DND-41 (cell line): ENCODE measurements around the gene DUSP1.

Experiments used
- ATAC-seq: fragments of 200-7000 bp; cut with Tn5 transposase; 3 replicates; pipeline ENCODE4 v1.9.1; 2021; ENCODE audit warnings: low read depth; ENCODE audit not compliant: insufficient read depth
- DNase-seq: peaks from one replicate; pipeline ENCODE4 v3.0.0-alpha.2; 2020
- H2AFZ ChIP-seq: 2 replicates; pipeline ENCODE4 v1.6.0; 2012; ENCODE audit warnings: low read depth, low read length
- H3K27ac ChIP-seq: 2 replicates; pipeline ENCODE4 v1.5.1; 2012; ENCODE audit warnings: low read length, inconsistent platforms
- H3K27me3 ChIP-seq: fragments of 200-600 bp; sonication (generic); 2 replicates; pipeline ENCODE4 v1.6.0; 2012; ENCODE audit warnings: low read length, mild to moderate bottlenecking, inconsistent platforms; ENCODE audit not compliant: insufficient read depth, poor library complexity
- H3K36me3 ChIP-seq: 2 replicates; pipeline ENCODE4 v1.5.1; 2012; ENCODE audit warnings: low read length, inconsistent platforms; ENCODE audit not compliant: insufficient read depth
- H3K4me1 ChIP-seq: 2 replicates; pipeline ENCODE4 v1.5.1; 2012; ENCODE audit warnings: mild to moderate bottlenecking, low read length; ENCODE audit not compliant: insufficient read depth
- H3K4me2 ChIP-seq: 2 replicates; pipeline ENCODE4 v1.6.0; 2012; ENCODE audit warnings: mild to moderate bottlenecking, moderate library complexity, low read length, inconsistent platforms; ENCODE audit not compliant: insufficient read depth
- H3K4me3 ChIP-seq, 2 experiments: fragments of 200-600 bp in 1 of 2; shearing (Covaris generic) in 1 of 2; 2 replicates each; pipeline ENCODE4 v1.5.1; 2012 to 2016; ENCODE audit warnings: inconsistent platforms in 2 of 2, low read length in 2 of 2, mild to moderate bottlenecking in 2 of 2, low read depth in 1 of 2, moderate library complexity in 1 of 2
- H3K79me2 ChIP-seq: 2 replicates; pipeline ENCODE4 v1.6.0; 2012; ENCODE audit warnings: low read length, inconsistent platforms; ENCODE audit not compliant: insufficient read depth
- H3K9ac ChIP-seq: 2 replicates; pipeline ENCODE4 v1.6.0; 2012; ENCODE audit warnings: low read depth, mild to moderate bottlenecking, inconsistent platforms, low read length, moderate library complexity
- H3K9me3 ChIP-seq: 2 replicates; pipeline ENCODE4 v1.5.1; 2012; ENCODE audit warnings: low read length, moderate library complexity, mild to moderate bottlenecking, inconsistent platforms; ENCODE audit not compliant: insufficient read depth, severe bottlenecking
- H4K20me1 ChIP-seq: 2 replicates; pipeline ENCODE4 v1.6.0; 2012; ENCODE audit warnings: low read length; ENCODE audit not compliant: insufficient read depth
- CTCF ChIP-seq: IDR thresholded peaks from 2 replicates; pipeline ENCODE4 v1.5.1; 2012; ENCODE audit warnings: borderline replicate concordance, low read length, moderate library complexity, mild to moderate bottlenecking; ENCODE audit not compliant: poor library complexity, severe bottlenecking; ENCODE audit errors: extremely low read depth
- EZH2 ChIP-seq: IDR thresholded peaks from 3 replicates; pipeline ENCODE4 v1.6.1; 2012; ENCODE audit warnings: borderline replicate concordance, low read depth, mild to moderate bottlenecking, moderate library complexity, low read length, inconsistent platforms; ENCODE audit not compliant: severe bottlenecking

DUSP1 gene

GRCh38 chr5:172762214-172763119 is 8.5 kb downstream of the DUSP1 start:
- Histone ChIP-seq H3K4me2 (no peak overlapping the region), H3K79me2 (no peaks in the 10 kb centered on the region), H3K27me3 (peaks cover 4% of the 10 kb centered on the region), H3K27ac (no peak overlapping the region), H4K20me1 (no peaks in the 10 kb centered on the region), H3K36me3 (peaks cover under 1% of the 10 kb centered on the region; the same call in 1 of the 2 replicates), H3K4me3 (no peak overlapping the region), H3K9me3 (no peaks in the 10 kb centered on the region), H3K9ac (no peak overlapping the region), H3K4me1 (peaks cover 16% of the 10 kb centered on the region), H2AFZ (no peak overlapping the region)
- TF ChIP-seq EZH2 (no peak), CTCF (no peak)
- DNase-seq (no peak), ATAC-seq (no peak)

- DNase-seq, result no peak
- H3K9me3 ChIP-seq, result no peaks in the 10 kb centered on the region
Measured at GRCh38 chr5:172760959-172761358, 10.0 kb downstream of the DUSP1 start.

GRCh38 chr5:172760136-172760535 is 10.9 kb downstream of the DUSP1 start:
- peaks cover 4% of the 10 kb centered on the region for H3K27me3 ChIP-seq
- no peak overlapping the region for H2AFZ ChIP-seq
- H3K4me3 ChIP-seq, result no peak overlapping the region
- H3K36me3 ChIP-seq, result no peaks in the 10 kb centered on the region
- peaks cover 7% of the 10 kb centered on the region for H3K4me1 ChIP-seq
- H4K20me1 ChIP-seq, result no peaks in the 10 kb centered on the region
- ATAC-seq (no peak), DNase-seq (no peak)
- H3K4me2 ChIP-seq, result no peak overlapping the region
- no peak overlapping the region for H3K27ac ChIP-seq
- H3K79me2 ChIP-seq, result no peaks in the 10 kb centered on the region
- no peaks in the 10 kb centered on the region for H3K9me3 ChIP-seq
- TF ChIP-seq CTCF (no peak), EZH2 (no peak)
- H3K9ac ChIP-seq, result no peak overlapping the region

More at GRCh38 chr5:172760959-172761358, 10.0 kb downstream of the DUSP1 start:
- Histone ChIP-seq H4K20me1 (no peaks in the 10 kb centered on the region), H3K27ac (no peak overlapping the region), H3K4me3 (no peak overlapping the region), H3K27me3 (peaks cover 4% of the 10 kb centered on the region), H2AFZ (no peak overlapping the region), H3K36me3 (no peaks in the 10 kb centered on the region), H3K79me2 (no peaks in the 10 kb centered on the region), H3K4me2 (no peak overlapping the region), H3K4me1 (peaks cover 13% of the 10 kb centered on the region), H3K9ac (no peak overlapping the region)
- no peak for ATAC-seq
- TF ChIP-seq CTCF (no peak), EZH2 (no peak)
